Activated T-helper 1 cell treated with Interleukin-2 at 50 U/mL for 16 hours (primary cell): ENCODE measurements around the gene PTPRG.
"Not testable (repeated sequence)": the region's sequence is repeated elsewhere in the genome, so short reads cannot be mapped to it uniquely, and the experiment has no call there.

Experiments used
- DNase-seq: peaks from one replicate; pipeline ENCODE4 v3.0.0-alpha.2; 2020; ENCODE audit warnings: low read depth

Gene PTPRG

DNA sequence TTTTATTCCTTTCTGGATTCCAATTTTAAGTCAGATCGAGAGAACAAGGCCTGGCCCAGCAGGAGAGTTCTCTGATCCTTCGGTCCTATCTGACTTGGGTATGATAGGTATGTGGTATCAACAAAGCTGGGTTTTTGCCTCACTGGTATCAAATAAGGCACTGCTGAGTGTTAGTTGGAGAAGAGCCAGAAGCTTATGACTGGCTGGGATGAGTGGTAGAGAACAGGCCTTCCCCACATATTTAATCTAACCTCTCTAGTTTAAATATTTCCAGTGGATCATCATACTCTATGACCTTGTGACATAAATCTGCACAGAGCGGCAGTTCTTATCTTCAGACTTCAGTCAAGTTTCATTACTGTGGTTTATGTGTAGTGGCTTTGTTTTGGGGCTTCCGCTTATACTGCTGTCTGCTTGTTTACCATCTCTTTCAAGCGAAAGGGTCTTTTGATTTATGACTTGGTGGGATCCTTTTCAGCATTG is 164.5 kb downstream of the PTPRG start:
- DNase-seq, result no peak

DNA sequence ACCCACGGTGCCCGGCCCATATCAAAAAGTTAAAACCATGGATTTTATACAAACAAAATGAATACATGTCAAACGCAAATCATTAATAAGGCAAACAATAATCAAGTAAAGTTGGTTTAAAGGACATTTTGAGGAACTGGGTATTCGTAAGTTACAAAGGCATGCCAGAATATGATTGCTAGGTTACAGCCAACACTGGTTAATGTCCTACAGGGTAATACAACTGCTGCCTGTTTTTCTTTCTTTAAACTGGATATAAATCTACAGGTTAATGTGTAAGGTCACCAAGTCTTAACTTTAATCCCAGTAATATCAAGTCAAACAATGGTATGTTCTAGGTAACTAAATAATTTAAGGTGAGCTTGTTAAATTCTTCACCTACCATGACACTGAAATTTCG is 166.1 kb downstream of the PTPRG start:
- DNase-seq, result no peak

DNA sequence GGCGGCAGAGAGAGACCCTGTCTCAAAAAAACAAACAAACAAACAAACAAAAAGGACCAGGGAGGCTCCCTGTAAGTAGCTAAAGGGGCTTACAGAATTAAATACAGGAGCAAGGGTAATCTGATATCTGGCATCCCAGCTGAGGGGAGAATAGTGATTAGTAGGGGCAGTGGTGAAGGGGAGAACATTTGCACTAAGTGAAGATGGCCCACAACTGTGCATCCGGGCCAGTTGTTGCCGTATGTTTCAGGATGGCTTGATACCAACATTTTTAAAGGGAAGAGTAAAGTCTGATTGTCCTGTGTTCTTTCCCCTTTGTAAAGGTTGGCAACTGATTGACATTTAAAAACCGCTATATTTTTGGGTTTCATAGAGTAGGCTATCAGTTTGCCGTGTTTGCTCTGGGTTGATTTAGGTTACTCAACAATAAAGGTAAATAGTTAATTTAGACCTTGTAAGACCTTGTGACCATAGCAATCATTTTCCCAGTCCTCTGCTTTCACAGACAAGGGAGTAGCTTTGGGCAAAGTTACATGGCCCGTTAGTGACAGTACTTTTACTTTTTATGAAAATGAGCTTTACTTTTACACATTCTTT is 167.8 kb downstream of the PTPRG start:
- no peak for DNase-seq

DNA sequence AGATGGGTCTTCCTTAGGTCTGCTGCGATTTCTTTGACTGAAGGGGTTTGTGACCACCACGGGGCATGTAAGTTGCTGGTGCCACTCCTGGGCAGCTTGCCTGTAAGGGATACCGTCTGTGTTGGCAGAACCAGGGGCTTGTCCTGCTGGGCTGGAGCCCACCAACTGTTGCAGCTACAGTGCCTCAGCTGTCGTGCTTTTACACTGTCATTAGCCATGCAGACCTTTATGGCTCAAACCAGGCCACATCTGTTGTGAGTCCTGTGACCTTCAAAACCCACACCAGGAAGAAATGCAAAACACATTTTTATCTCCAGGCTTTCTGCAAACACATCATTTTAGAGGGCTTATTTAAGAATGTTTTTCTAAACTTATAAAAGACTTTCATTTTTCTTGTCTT is 168.7 kb downstream of the PTPRG start:
- no peak for DNase-seq

DNA sequence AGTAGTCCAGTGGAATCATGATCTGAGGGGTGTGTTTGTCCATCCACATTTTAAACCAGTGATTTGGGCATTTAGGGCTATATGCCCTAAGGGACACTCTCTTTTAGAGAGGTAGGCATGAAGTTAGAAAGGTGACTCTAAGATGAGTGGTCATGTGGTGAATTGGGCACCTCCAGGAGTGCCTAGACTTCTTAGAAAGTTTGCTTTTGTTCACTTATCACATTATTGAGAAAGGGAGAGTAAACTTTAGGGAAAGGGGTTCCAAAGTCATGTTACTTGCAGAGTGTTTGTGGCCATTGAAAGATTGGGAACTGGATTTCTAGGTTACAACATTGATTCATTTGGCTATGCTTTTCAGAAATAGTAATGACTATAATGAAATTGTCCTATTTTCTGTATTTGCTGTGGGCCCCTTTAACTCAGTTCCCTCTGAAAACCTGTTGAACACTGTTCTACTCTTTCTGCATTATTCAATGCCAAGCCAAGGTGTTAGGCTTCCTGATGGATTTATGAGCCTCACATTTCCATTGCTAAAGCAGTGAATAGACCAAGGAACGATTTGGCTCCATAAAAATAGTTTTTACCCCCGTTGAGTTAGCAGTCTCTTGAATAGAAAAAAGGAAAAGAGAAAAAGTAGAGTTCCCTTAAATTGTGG is 169.3 kb downstream of the PTPRG start:
- DNase-seq, result no peak

DNA sequence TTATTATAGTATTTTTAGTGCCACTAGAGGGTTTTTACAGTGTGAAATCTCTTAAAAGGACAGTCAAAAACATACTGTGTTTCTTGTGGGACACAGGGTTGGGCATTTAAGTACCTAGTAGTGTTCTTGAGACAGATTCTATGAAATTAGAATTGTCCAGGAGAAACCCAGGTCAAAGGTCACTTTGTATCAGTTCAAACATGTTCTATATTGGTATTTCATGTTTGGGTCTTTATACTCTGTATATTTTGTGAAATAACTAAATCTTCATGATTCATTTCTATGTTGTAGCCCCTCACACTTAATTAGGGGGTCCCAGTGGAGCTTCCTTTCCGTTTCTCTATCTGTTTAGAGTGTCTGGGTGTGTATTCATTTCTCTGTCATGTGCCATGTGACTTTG is 171.6 kb downstream of the PTPRG start:
- no peak for DNase-seq

DNA sequence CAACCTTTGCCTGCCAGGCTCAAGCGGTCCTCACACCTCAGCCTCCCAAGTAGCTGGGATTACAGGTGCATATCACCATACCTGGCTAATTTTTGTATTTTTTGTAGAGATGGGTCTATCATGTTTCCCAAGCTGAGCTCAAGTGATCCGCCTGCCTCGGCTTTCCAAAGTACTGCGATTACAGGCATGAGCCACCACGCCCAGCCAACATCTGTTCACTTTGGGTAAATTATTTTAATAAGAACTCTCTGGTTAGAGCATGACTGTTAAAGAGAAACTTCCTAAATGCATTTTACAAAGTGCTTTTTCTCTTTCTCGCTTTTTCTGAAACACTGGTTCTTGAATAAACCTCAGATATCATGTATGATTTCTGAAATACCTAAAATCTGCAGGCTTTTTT is 172.5 kb downstream of the PTPRG start:
- DNase-seq, result no peak

DNA sequence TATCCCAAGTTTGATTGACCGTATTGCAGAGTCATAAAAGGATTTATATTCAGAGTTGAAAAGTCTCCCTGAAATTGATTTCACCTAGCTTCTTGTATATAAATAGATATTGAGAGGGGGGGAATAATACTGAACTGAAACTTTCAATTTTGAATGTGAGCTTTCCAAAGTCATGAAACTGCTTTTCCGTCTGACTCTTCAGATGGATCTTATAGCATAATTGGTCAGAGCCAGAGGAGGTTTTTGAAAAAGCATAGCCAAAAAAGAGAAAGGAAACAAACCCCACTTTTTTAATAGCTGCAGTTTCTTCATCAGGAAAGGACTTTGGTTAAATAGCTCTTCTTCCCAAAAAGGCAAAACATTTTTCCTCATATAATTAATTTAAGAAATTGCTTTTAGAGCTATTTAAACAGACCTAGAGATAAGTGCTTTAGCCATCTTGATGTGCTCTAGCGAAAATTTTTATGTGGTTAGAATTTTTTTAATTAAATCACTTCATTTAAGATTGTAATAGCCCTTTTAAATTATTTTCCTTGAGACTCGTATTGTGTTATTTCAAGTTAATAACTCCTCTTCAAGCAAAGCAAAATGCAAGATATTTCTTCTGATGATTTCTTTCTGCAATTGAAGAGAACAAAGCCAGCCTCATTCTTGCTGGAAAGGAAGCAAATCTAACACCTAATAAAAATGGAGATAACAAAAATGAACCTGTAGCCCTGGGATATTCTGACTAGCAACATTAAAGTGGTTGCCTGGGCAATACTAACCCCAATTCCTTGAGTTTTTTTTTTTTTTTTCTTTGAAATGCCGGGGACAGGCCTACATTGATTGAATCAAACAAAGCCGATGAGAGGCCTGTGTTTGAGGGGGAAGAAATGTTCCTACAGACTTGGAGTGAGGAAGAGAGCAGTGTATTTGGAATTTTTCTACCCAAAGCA is 173.6 kb downstream of the PTPRG start:
- no peak for DNase-seq

DNA sequence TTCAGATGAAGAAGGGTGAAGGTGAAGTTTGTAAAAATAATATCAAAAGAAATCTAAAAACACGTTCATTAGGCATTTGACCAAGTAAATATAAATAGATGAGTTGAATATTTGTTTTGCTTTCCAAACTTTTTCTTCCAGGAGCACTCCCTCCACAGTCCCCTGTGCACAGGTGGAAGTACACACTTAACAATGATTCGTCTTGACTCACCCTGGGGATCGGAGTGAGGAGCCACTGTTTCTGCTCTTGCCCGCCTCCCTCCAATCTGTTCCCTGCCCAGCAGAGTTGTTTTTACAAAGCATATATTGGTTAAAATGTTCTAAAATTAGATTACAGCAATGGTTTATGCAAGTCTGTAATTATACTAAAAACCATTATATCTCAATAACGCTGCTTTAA is 175.1 kb downstream of the PTPRG start:
- DNase-seq, result no peak

DNA sequence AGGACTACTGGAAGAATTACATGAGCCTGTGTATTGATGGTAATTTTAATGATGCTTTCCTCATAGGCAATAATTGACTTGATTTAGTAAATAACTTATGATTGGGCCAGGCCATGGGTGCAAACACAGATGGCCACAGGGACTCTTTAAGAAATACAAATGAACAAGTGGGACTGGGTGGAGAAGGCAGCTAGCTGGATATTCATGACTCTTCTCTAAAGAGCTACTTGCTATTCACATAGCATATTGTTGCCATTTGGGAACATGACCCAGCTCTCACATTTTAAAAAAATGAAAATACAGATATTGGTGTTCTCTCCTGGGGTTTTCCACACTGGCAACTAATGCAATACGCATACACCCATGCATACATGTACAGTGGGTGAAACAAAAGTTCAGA is 178.3 kb downstream of the PTPRG start:
- no peak for DNase-seq

DNA sequence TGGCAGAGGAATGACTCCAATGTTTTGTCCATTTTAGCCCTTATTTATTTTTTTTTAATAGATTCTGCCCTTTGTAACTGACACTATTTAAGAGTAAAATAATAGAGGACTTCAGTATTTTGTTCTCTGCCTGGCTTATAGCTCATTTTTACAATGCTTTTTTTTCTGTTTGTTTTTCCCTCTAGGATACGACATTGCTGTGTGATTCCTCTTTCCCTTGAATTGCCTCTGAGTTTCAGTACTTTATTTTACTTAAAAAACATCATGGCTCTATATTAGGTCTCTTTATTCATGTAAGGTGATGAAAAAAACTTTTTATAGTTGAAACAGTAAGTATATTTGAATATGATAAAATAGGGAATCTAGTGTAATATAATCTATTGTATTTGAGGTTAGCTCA is 179.1 kb downstream of the PTPRG start:
- no peak for DNase-seq

DNA sequence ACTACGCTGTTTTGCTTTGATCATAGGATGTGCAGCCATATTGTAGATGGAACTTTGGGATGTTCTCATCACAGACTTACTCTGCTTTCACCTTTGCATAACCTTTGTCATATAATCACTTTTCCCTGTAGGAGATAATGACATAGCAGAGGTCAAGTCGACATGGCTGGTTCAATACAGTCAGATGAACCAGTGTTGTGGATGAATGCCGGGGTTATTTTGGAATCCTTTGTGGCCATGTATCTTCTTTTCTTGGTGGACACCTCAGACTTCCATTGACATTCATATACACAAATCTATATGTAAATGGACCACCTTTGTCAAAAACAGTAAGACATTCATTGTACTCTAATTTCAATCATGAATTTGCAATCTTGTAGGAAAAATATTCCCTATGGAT is 180.2 kb downstream of the PTPRG start:
- no peak for DNase-seq

DNA sequence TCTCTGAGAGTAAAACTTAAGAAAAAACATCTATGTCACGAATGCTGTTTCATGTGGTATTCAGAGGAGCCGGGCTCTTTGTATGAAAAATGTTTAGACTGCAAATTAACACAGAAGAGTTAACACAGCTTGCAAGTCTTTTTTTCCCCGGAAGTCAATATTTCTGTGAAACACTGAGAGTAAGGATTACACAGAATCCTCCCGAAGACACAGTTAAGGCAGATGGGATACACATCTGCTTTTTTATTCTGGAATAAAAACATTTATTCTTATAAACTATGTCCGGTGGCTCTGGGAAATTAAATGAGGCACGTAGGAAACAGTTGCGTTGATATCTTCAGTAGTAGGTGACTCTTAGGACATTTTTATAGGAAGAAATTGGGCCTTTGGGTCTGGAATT is 180.6 kb downstream of the PTPRG start:
- DNase-seq, result no peak

DNA sequence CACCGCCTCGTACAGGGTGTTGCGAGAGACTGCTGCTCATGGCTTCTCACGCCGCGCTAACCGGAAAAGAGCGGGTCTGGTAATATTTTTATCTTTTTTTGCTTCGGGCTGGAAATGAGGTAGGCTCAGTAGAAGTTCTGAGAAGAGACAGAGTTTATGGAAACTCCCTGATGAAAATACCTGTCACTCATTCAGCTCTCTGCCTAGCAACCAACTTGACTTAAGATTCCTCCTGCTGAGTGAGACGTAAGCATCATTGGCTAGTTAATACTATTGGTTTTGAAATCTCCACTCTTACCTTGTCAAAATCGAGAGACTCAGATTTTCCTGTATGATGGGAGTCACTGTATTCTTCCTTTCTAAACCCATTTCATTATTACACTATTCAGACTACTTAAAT is 181.7 kb downstream of the PTPRG start:
- DNase-seq, result no peak

DNA sequence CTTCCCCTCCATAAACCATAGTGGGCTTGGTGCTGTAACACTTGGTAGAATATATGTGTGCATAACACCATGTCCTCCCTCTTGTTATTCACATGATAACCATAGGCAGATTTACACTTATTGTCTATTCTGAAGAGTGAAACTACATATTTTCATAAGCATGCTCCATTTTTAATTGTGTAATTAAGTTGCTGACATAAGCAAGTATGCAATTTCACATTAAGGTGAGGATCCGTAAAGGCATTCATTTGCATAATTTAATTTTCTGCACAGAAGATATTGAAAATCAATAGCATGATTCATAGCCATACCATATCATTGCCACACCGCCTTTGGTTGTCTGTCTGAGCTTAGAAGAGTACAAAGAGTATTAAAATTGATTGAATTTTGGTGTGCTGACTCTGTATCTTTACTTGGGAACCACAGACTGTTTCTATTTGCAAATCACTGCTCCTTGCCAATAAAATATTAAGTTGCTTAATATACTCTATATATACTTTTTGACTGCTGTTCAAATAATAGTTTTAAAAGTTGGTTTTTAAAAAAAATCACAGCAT is 182.4 kb downstream of the PTPRG start:
- DNase-seq, result no peak

DNA sequence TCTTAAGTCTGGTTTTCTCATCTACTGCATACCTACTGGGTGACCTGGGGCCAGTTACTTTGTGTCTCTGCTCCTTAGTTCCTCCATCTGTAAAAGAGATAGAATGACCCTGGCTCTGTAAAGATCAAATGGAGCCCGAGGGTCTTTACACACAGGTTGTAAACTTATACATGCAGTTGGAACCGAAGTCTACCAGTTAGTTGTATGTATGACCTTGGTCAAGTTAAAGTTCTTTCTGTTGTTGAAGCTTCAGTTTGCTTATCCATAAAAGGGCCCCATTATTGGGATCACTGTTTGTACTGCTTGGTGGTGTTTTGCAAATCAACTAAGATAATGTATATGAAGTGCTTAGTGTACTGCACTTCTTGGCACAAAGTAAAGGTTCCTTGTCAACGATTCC is 186.9 kb downstream of the PTPRG start:
- no peak for DNase-seq

DNA sequence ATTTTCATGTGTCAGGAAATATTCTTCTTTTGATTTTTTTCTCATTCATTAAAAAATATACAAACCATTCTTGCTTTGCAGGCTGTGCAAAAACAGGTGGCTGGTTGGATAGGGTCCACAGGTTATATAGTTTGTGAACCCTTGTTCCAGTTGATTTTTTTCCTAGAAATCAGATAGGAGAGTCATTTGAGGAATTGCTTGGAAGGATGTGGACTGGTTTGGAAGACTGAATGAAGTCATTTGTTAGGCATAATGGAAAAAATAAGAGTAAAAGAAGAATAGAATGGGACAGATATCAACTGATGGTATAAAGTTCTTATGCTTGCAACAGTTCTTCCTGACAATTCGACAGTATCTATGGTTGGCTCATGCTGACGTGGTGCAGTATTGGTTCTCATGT is 189.4 kb downstream of the PTPRG start:
- DNase-seq, result no peak

DNA sequence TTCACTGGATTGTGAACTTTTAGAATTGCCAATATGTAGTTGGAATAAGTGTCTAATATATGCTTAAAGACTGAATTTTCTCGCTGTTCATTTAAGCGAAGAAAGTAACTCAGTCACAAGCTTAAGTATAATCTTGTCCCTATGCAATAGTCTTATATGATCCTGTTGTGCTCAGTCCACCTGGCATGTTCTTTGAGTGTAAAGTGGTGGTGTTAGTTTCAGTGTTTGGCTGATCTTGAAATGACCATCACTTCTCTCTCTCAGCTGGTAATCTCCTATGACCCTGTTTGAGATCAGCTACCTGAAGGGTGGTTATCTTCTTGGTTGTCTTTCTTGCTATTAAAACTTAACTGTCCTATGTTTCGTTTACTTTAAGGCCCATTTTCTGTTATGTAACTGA is 197.5 kb downstream of the PTPRG start:
- DNase-seq, result no peak

DNA sequence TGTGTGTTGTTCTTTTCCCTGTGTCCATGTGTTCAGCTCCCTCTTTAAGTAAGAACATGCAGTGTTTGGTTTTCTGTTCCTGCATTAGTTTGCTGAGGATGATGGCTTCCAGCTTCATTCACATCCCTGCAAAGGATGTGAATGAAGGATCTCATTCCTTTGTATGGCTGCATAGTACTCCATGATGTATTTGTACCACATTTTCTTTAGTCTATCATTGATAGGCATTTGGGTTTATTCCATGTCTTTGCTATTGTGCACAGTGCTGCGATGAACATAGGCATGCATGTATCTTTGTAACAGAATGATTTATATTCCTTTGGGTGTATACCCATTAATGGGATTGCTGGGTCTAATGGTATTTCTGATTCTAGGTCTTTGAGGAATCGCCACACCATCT is 199.4 kb downstream of the PTPRG start:
- DNase-seq, result not testable (repeated sequence)

DNA sequence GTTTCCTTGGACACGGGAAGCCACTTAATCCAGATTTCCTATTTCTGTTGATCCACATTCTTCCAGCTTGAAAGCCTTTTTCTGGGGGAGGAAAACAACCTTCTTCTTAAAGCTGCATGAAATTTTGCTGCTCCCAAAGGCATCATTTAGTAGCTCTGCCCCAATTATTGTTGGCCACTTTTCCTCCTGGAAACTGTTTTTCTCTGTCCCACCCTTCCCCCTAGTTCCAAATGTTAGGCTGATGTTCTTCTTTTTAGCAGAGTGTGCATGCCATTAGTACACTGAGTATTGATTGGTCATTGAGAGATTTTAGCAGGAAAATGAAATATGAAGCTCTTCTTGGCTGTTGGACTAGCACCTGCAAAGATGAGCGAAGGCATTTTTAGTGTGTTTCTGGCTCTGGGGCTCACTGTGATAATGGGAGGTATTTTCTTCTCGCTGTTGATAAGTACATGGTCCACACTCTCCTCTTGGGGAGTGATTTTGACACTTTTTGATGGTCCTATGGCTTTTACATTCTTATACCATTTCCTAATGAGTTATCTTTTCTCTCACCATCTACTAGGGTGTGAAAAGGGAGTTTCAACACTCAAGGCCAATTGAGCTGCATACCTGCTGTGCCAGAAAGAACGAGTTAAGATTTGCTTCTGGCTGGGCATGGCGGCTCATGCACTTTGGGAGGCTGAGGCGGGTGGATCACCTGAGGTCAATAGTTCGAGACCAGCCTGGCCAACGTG is 200.5 kb downstream of the PTPRG start:
- DNase-seq, result no peak

DNA sequence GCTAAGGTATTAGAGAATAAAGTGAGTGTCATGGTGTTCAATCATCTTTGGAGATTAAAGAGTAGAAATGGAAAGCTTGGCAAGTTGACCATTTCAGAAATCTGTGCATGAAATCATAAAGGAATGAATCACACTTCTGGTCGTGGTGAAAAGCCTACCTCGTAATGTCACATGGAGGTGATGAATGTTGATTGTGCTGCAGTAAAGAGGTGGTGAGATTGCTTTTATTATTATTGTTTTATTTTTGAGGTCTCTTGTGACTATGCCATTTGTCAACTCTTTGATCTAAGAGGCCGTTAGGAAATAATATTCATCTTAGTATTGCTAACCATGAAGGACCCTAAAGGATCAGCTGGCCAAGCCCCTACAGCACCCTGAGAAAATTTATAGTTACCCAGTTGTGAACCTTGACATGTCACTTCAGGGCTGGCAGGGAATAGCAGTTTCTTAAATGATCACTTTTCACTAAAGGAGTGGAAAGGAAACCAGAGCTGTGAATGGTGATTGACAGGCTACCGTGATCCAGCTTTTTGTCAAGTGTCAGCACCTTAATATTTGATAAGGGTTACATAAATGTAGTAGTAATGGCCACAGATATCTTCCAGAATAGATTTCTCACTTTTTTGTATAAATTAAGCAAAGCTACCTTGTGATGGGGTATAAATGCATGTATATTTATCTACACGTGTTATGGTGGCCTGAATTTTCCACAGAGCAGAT is 203.9 kb downstream of the PTPRG start:
- DNase-seq, result no peak
